ENCODE data around the gene TP53TG3.
"Not testable (repeated sequence)": the region's sequence is repeated elsewhere in the genome, so short reads cannot be mapped to it uniquely, and the experiment has no call there.

Gene TP53TG3

GRCh38 chr16:32676065-32676464 is at the start of gene TP53TG3:
Gene TP53TG3 (minus strand): TSS chr16:32676165. CDS start chr16:32676097, 68 bp downstream.
- DNase-seq (ENCODE audit: low read depth), result not testable (repeated sequence)

GRCh38 chr16:32650876-32651275 is 25.1 kb downstream of the TP53TG3 start:
- DNase-seq (ENCODE audit: low read depth), result not testable (repeated sequence)

- DNase-seq (ENCODE audit: low read depth), result not testable (repeated sequence)
Observed at GRCh38 chr16:32647562-32647961, 28.4 kb downstream of the TP53TG3 start.

GRCh38 chr16:32646780-32647179 is 29.2 kb downstream of the TP53TG3 start:
- not testable (repeated sequence) for DNase-seq (ENCODE audit: low read depth)

GRCh38 chr16:32646177-32646576 is 29.8 kb downstream of the TP53TG3 start:
- DNase-seq (ENCODE audit: low read depth), result not testable (repeated sequence)

GRCh38 chr16:32645278-32645908 is 30.6 kb downstream of the TP53TG3 start:
- DNase-seq (ENCODE audit: low read depth), result not testable (repeated sequence)

GRCh38 chr16:32644715-32645114 is 31.2 kb downstream of the TP53TG3 start:
- not testable (repeated sequence) for DNase-seq (ENCODE audit: low read depth)

GRCh38 chr16:32637614-32638013 is 38.4 kb downstream of the TP53TG3 start:
- DNase-seq (ENCODE audit: low read depth), result not testable (repeated sequence)

- DNase-seq (ENCODE audit: low read depth), result not testable (repeated sequence)
Observed at GRCh38 chr16:32632096-32632495, 43.9 kb downstream of the TP53TG3 start.
